ENCODE measurements around the gene SNED1.
"Not testable (repeated sequence)": the region's sequence is repeated elsewhere in the genome, so short reads cannot be mapped to it uniquely, and the experiment has no call there.

The SNED1 gene

DNA sequence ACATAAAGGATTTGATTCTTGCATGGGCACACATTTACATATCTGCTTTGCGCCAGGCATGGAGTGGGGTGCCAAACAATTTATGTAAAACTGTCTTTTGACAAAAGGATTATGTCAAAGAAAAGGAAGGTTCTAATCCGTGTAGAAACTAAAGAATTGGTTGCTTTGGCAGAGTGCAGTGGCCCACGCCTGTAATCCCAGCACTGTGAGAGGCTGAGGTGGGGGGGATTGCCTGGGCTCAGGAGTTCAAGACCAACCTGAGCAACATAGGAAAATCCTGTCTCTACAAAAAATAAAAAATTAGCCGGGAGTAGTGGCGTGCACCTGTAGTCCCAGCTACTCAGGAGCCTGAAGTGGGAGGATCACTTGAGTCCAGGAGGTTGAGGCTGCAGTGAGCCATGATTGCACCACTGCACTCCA, 104.8 kb downstream of the SNED1 start:
- peak overlapping the region; percentile 80 for H2AFZ ChIP-seq (ENCODE audit: low read depth, low read length)
- H3K4me1 ChIP-seq (ENCODE audit: insufficient read depth, low read length): peaks cover 40% of the 10 kb centered on the region
- H4K20me1 ChIP-seq (ENCODE audit: insufficient read depth, low read length): no peaks in the 10 kb centered on the region
- no peak for DNase-seq
- no peak for ATAC-seq (ENCODE audit: insufficient read depth, low read depth)
- no peaks in the 10 kb centered on the region for H3K9me3 ChIP-seq (ENCODE audit: insufficient read depth, low read length, severe bottlenecking)
- TF ChIP-seq, protein P1, sequence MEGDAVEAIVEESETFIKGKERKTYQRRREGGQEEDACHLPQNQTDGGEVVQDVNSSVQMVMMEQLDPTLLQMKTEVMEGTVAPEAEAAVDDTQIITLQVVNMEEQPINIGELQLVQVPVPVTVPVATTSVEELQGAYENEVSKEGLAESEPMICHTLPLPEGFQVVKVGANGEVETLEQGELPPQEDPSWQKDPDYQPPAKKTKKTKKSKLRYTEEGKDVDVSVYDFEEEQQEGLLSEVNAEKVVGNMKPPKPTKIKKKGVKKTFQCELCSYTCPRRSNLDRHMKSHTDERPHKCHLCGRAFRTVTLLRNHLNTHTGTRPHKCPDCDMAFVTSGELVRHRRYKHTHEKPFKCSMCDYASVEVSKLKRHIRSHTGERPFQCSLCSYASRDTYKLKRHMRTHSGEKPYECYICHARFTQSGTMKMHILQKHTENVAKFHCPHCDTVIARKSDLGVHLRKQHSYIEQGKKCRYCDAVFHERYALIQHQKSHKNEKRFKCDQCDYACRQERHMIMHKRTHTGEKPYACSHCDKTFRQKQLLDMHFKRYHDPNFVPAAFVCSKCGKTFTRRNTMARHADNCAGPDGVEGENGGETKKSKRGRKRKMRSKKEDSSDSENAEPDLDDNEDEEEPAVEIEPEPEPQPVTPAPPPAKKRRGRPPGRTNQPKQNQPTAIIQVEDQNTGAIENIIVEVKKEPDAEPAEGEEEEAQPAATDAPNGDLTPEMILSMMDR (IDR thresholded peaks at IDR 0.05; ENCODE audit: borderline replicate concordance, extremely low read depth, low read length, poor library complexity, severe bottlenecking): no peak
- TF ChIP-seq EZH2 (IDR thresholded peaks at IDR 0.05; ENCODE audit: borderline replicate concordance, low read depth, low read length, severe bottlenecking): no peak
- peaks cover 53% of the 10 kb centered on the region for H3K79me2 ChIP-seq (ENCODE audit: insufficient read depth, low read length)
- H3K4me2 ChIP-seq (ENCODE audit: insufficient read depth, low read length): peak overlapping the region; percentile 86
- peak overlapping the region; percentile 42 to 68 for H3K4me3 ChIP-seq (ENCODE audit: low read depth in 1 of 2, low read length in 2 of 2)
- H3K36me3 ChIP-seq (ENCODE audit: insufficient read depth, low read length): peaks cover 43% of the 10 kb centered on the region
- no peaks in the 10 kb centered on the region for H3K27me3 ChIP-seq (ENCODE audit: insufficient read depth, low read length, poor library complexity)
- H3K27ac ChIP-seq (ENCODE audit: low read length): peak overlapping the region; percentile 76
- H3K9ac ChIP-seq (ENCODE audit: low read depth, low read length): peak overlapping the region; percentile 79

DNA sequence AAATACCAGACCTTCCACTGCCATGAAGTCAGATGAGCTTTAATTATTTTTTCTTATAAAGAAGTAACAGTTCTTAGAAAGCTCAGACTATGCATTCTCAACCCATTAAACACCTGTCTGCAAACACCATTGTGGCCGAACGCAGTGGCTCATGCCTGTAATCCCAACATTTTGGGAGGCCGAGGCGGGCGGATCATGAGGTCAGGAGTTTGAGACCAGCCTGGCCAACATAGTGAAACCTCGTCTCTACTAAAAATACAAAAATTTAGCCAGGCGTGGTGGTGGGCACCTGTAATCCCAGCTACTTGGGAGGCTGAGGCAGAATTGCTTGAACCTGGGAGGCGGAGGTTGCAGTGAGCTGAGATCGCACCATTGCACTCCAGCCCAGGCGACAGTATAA, 106.2 kb downstream of the SNED1 start:
- not testable (repeated sequence) for H3K9me3 ChIP-seq (ENCODE audit: insufficient read depth, low read length, severe bottlenecking); DNase-seq; H3K27ac ChIP-seq (ENCODE audit: low read length)

DNA sequence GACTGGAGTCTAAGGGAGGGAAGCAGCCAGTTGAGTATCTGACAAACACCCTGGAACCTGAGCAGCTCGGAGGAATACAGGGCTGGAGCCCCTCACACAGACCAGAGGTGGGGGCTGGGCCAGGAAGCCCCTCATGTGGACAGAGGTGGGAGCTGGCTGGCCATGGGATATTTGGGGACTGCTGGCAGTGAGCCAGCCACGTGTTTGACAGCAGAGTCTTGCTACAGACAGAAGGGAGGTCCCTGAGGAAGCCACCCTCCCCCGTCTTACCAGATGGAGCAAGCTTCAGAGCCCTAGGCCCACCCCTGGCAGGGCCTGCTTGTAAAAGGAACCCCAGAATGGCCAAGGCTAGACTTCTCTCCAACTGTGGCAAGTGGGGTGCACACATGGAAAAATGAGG, 107.2 kb downstream of the SNED1 start:
- H4K20me1 ChIP-seq (ENCODE audit: insufficient read depth, low read length): no peaks in the 10 kb centered on the region
- peaks cover 24% of the 10 kb centered on the region for H3K4me1 ChIP-seq (ENCODE audit: insufficient read depth, low read length)
- H3K9ac ChIP-seq (ENCODE audit: low read depth, low read length): no peak overlapping the region
- no peak overlapping the region for H3K4me2 ChIP-seq (ENCODE audit: insufficient read depth, low read length)
- TF ChIP-seq EZH2 (IDR thresholded peaks at IDR 0.05; ENCODE audit: borderline replicate concordance, low read depth, low read length, severe bottlenecking): no peak
- TF ChIP-seq, protein P1 (IDR thresholded peaks at IDR 0.05; ENCODE audit: borderline replicate concordance, extremely low read depth, low read length, poor library complexity, severe bottlenecking): no peak
- DNase-seq (no peak), ATAC-seq (ENCODE audit: insufficient read depth, low read depth) (no peak)
- H3K27ac ChIP-seq (ENCODE audit: low read length): no peak overlapping the region
- no peaks in the 10 kb centered on the region for H3K9me3 ChIP-seq (ENCODE audit: insufficient read depth, low read length, severe bottlenecking)
- no peaks in the 10 kb centered on the region for H3K27me3 ChIP-seq (ENCODE audit: insufficient read depth, low read length, poor library complexity)
- H3K4me3 ChIP-seq (ENCODE audit: low read depth in 1 of 2, low read length in 2 of 2): no peak overlapping the region
- H3K79me2 ChIP-seq (ENCODE audit: insufficient read depth, low read length): peaks cover 30% of the 10 kb centered on the region
- H2AFZ ChIP-seq (ENCODE audit: low read depth, low read length): no peak overlapping the region
- peaks cover 29% of the 10 kb centered on the region for H3K36me3 ChIP-seq (ENCODE audit: insufficient read depth, low read length)

More for the DNA sequence above, 106.2 kb downstream of the SNED1 start:
- not testable (repeated sequence) for H3K9ac ChIP-seq (ENCODE audit: low read depth, low read length); H3K4me2 ChIP-seq (ENCODE audit: insufficient read depth, low read length); ATAC-seq (ENCODE audit: insufficient read depth, low read depth); H2AFZ ChIP-seq (ENCODE audit: low read depth, low read length); H3K27me3 ChIP-seq (ENCODE audit: insufficient read depth, low read length, poor library complexity); H3K4me3 ChIP-seq (ENCODE audit: low read depth in 1 of 2, low read length in 2 of 2); H4K20me1 ChIP-seq (ENCODE audit: insufficient read depth, low read length)
- Histone ChIP-seq H3K36me3 (ENCODE audit: insufficient read depth, low read length) (peaks cover 36% of the 10 kb centered on the region), H3K79me2 (ENCODE audit: insufficient read depth, low read length) (peaks cover 40% of the 10 kb centered on the region), H3K4me1 (ENCODE audit: insufficient read depth, low read length) (peaks cover 32% of the 10 kb centered on the region)

DNA sequence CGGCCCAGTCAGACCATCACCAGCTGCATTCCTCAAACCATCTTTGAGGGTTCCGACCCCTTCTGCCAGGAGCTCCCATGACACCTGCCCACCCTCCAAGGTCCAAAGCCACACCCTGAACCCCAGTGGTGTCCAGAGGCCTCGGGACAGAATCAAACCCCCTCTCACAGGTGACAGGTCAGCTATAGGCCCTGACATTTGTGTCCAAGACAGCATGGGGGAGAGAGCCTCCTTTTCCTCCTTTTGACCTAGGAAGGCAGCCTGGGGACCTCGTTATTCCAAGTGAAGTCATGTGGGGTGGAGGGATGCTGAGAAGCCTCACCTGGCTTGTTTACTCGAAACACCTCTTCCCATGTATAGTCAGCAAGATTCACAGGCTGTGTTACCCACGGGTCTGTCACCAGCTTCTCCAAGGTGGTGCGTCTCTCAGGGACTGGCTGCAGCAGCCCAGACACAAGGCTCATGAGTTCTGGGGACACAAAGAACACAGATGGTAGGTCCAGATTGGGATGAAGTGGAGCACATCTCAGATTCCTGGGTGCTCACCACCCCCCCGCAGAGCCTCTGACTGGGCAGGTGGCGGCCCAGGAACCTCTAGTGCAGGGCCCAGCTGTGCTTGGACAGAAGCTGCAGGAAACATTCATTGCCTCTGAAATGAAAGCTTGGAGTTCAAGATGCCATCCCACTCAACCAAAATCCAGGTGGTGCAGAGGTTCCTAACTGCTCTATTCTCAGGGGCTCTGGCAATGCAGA, 108.8 kb downstream of the SNED1 start:
- H3K4me2 ChIP-seq (ENCODE audit: insufficient read depth, low read length): no peak overlapping the region
- no peak overlapping the region for H3K9ac ChIP-seq (ENCODE audit: low read depth, low read length)
- no peak overlapping the region for H2AFZ ChIP-seq (ENCODE audit: low read depth, low read length)
- TF ChIP-seq EZH2 (IDR thresholded peaks at IDR 0.05; ENCODE audit: borderline replicate concordance, low read depth, low read length, severe bottlenecking): no peak
- TF ChIP-seq, protein P1 (IDR thresholded peaks at IDR 0.05; ENCODE audit: borderline replicate concordance, extremely low read depth, low read length, poor library complexity, severe bottlenecking): no peak
- no peaks in the 10 kb centered on the region for H3K9me3 ChIP-seq (ENCODE audit: insufficient read depth, low read length, severe bottlenecking)
- no peak overlapping the region for H3K4me3 ChIP-seq (ENCODE audit: low read depth in 1 of 2, low read length in 2 of 2)
- 0 out of 2 replicates have a peak, but pooled peaks cover 3% of the 10 kb centered on the region for H4K20me1 ChIP-seq (ENCODE audit: insufficient read depth, low read length)
- no peak for ATAC-seq (ENCODE audit: insufficient read depth, low read depth)
- peaks cover 15% of the 10 kb centered on the region for H3K4me1 ChIP-seq (ENCODE audit: insufficient read depth, low read length)
- no peaks in the 10 kb centered on the region for H3K27me3 ChIP-seq (ENCODE audit: insufficient read depth, low read length, poor library complexity)
- peaks cover 14% of the 10 kb centered on the region for H3K79me2 ChIP-seq (ENCODE audit: insufficient read depth, low read length)
- peaks cover 32% of the 10 kb centered on the region for H3K36me3 ChIP-seq (ENCODE audit: insufficient read depth, low read length)
- no peak overlapping the region for H3K27ac ChIP-seq (ENCODE audit: low read length)
- no peak for DNase-seq
